HG03571 (cell line): ENCODE results near the gene TNFRSF19.

ENCODE experiments used
- ATAC-seq: cut with Tn5 transposase; IDR thresholded peaks from one replicate; pipeline ENCODE4 v1.9.1; 2021; ENCODE audit not compliant: unreplicated experiment

The TNFRSF19 gene

GRCh38 chr13:23714672-23715071 is 144.5 kb downstream of the TNFRSF19 start:
- ATAC-seq = no peak

- ATAC-seq = no peak
These were observed 145.0 kb downstream of the TNFRSF19 start for GRCh38 chr13:23715092-23715761.

GRCh38 chr13:23715762-23716235 is 145.6 kb downstream of the TNFRSF19 start:
- ATAC-seq = no peak

DNA sequence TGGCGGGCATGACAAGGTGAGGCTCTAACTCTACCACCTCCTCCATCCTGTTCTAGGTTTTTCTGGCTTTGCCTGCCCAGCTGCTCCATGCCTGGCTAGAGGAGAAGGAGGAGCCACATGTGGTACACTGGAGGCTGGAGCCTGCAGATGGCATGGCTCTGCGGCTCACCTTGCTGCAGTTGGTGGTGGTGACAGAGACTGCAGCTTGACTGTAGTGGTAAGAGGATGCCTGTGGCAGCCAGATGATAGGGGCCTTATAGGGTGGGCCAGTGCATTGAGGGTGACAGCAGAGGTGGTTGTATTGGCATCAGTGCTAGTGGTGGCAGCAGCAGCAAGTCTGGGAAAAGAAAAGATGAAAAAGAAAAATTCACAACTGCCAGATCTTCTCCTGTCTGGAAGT is 146.2 kb downstream of the TNFRSF19 start:
- ATAC-seq = no peak

- no peak for ATAC-seq
These were observed 148.8 kb downstream of the TNFRSF19 start for GRCh38 chr13:23718996-23719395.

DNA sequence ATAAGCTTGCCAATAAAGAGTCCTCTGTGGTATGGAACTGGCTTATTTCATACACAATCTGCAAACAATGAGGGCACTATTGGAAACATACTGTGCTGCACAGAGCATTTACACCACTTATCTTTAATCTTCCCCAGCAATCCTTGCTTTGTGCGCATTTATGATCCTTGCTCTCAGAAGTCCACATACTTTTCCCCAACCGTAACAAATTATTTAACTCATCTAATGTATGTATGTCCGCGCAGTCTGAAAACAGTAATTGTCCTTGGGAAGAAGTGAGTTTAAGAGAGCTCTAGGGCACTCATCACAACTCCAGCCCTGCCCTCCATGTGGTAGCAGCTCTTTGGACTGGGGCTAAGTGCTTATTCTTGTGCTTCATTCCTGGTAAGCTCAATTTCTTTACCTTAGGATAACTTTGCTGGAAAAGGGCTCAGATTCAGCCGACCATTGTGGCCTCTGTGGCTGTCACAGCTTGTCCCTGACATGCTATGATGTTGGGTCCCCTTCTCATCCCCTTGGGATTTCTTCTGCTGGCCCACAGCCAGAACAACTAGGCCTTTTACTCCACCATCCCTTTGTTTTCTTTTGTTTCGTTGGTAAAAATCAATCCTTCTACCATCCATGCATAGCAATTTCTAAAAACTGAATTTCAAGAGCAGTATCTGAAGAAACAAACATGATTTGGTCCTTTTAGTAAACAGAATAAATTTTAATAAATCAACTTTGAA is 152.7 kb downstream of the TNFRSF19 start:
- no peak for ATAC-seq

DNA sequence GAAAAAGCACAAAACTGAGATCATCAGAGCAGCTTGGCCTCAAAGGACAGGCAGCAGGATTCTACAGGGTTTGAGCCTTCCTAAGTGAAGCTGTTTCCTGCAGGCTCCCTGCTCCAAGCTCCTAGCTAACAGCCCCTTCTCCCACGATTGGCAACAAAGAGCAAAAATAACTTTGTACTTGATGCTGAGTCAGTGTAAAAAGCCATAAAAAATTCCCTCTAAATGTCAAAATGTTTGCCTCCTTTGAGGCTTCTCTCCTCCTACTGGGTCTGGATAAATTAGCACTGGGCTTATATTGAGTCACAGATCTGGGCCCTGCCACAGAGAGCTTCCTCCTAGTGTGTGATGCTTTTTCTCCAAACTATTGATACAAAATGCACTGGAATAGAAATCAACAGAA is 153.3 kb downstream of the TNFRSF19 start:
- ATAC-seq = no peak

DNA sequence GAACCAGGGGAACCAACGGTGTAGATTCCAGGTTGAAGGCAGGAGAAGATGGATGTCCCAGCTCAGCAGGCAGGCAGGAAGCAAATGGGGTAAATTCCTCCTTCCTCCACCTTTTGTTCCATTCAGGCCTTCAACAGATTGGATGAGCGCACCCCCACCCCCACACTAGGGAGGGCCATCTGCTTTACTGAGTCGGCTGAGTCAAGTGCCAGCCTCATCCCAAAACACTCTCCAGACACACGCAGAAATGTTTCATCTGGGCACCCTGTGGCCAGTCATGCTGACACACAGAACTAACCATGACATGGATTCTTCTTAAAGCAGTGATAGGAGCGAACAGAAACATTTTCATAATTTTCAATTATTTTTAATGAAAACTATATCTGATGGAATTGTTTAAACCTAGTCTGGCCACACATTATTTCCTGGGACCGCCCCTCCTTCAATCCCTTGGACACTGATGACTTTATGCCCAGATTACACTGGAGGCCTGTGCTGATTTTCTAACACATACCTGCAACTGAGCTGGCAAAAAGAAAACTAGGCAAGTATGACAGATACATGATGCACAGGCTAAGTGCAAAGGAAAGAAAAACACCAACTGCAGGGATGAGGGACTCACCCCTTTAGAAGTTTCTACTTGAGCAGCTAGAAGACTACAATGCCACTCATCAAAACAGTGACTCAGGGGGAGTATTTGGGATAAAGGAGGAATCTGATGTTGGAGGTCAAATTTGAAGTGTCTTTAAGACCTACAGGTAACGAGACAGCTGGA is 154.2 kb downstream of the TNFRSF19 start:
- no peak for ATAC-seq
